AG04450 (cell line): ENCODE measurements around the gene DLL4. TPM values are rescaled to one million over a fixed set of nuclear protein-coding genes. Genes with fewer than 3 reads are reported as not detected.

Experiments
- CTCF ChIA-PET: fragments of 300-600, 350-600 bp; formaldehyde crosslinking; extraction: SDS; loops from one replicate; lab custom pipeline; 2022; ENCODE audit warnings: antibody characterized with exemption, inconsistent platforms; lab: Charles Lee
- POLR2A ChIA-PET: fragments of 350-600 bp; formaldehyde crosslinking; extraction: SDS; loops from one replicate; lab custom pipeline; 2021; ENCODE audit warnings: antibody characterized with exemption, inconsistent platforms; lab: Yijun Ruan, JAX
- DNase-seq: peaks from one replicate; pipeline ENCODE4 v3.0.0-alpha.2; 2011; ENCODE audit warnings: low read depth, low spot score
- H3K27ac ChIP-seq: one replicate; pipeline ENCODE4 v1.5.1; 2012; ENCODE audit warnings: low read depth, low read length, control low read depth
- H3K27me3 ChIP-seq: one replicate; pipeline ENCODE4 v1.6.0; 2012; ENCODE audit warnings: low read length; ENCODE audit not compliant: control insufficient read depth, insufficient read depth
- H3K4me3 ChIP-seq: 2 replicates; pipeline ENCODE4 v1.5.1; 2011; ENCODE audit warnings: mild to moderate bottlenecking, low read depth, low read length, control low read depth
- H3K9me3 ChIP-seq: 2 replicates; pipeline ENCODE4 v1.5.1; 2012; ENCODE audit warnings: low read length; ENCODE audit not compliant: control insufficient read depth, insufficient read depth
- polyA minus RNA-seq: library from RNA; depleted of rRNA, polyadenylated mRNA; stranded (reverse); fragments of >200 nt; gene quantifications from 2 replicates; pipeline ENCODE4 v1.2.3, GENCODE V29; 2011; rRNA and poly(A)+ RNA removed
- polyA plus RNA-seq: library from polyadenylated mRNA; depleted of rRNA; stranded (reverse); fragments of >200 nt; gene quantifications from 2 replicates; pipeline ENCODE4 v1.2.3, GENCODE V29; 2011; rRNA removed
- TF ChIP-seq, protein P1 (sequence below): IDR thresholded peaks from 2 replicates; pipeline ENCODE4 v1.5.1; 2011; ENCODE audit warnings: low read depth, low read length, control low read depth, inconsistent platforms

DLL4 gene
- polyA plus RNA-seq = 1.5 and 2.6 TPM in 2 replicates
- 3.2 and 5.4 TPM in 2 replicates for polyA minus RNA-seq

DNA sequence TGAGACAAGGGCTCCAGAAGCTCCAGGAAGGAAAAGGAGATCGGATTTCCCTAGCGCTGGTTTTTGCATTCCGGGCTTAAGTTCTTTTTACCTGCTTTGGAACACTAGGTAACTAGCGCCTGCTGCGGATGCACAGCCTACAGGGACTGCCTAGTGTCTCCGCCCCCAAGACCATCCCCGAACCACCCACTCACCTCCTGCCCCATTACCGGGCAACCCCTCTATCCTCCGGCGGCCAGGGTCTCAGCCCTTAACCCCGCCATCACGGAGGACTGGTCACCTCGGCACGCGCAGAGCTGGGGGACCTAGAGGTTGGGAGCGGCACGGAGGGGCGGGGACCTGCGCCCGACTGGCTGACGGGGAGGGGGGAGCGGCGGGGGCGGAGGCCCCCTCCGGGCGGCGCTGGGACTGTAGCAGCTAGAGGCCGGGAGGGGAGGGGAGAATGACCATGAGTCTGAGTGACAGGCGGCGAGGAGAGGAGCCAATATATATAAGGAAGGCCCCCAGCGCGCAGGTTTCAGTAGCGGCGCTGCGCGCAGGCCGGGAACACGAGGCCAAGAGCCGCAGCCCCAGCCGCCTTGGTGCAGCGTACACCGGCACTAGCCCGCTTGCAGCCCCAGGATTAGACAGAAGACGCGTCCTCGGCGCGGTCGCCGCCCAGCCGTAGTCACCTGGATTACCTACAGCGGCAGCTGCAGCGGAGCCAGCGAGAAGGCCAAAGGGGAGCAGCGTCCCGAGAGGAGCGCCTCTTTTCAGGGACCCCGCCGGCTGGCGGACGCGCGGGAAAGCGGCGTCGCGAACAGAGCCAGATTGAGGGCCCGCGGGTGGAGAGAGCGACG is at the start of gene DLL4:
Gene DLL4, plus strand, starts transcription at position 520 of the 839 bp plus-strand sequence. CDS start 329 bp downstream, outside the sequence.
- Histone ChIP-seq H3K27me3 (peaks cover 42% of the 10 kb centered on the region), H3K4me3 (peak within 1 kb of the TSS; percentile 63), H3K27ac (no peak within 1 kb of the TSS), H3K9me3 (no peaks in the 10 kb centered on the region; the same call in 1 of the 2 replicates)
- POLR2A ChIA-PET = interaction anchor here (1.6 to 3.1 kb wide), 3 partner anchors 23 to 93 kb away, joined by 4 to 14 read pairs (median 7); partner anchors contain the start of gene CHAC1
- CTCF ChIA-PET = interaction anchor here (0.6 to 3.0 kb wide), 4 partner anchors 21 to 96 kb away, joined by 3 to 11 read pairs (median 6); no protein-coding TSS in a partner anchor
- DNase-seq = peak; percentile 24
- TF ChIP-seq, protein P1, sequence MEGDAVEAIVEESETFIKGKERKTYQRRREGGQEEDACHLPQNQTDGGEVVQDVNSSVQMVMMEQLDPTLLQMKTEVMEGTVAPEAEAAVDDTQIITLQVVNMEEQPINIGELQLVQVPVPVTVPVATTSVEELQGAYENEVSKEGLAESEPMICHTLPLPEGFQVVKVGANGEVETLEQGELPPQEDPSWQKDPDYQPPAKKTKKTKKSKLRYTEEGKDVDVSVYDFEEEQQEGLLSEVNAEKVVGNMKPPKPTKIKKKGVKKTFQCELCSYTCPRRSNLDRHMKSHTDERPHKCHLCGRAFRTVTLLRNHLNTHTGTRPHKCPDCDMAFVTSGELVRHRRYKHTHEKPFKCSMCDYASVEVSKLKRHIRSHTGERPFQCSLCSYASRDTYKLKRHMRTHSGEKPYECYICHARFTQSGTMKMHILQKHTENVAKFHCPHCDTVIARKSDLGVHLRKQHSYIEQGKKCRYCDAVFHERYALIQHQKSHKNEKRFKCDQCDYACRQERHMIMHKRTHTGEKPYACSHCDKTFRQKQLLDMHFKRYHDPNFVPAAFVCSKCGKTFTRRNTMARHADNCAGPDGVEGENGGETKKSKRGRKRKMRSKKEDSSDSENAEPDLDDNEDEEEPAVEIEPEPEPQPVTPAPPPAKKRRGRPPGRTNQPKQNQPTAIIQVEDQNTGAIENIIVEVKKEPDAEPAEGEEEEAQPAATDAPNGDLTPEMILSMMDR = no peak

- no peak for DNase-seq
- Histone ChIP-seq H3K27ac (no peak overlapping the region), H3K9me3 (no peaks in the 10 kb centered on the region; the same call in 1 of the 2 replicates), H3K4me3 (no peak overlapping the region), H3K27me3 (no peaks in the 10 kb centered on the region)
- ChIA-PET CTCF (interaction anchor here (0.8 to 3.0 kb wide), 3 partner anchors 12 to 21 kb away, joined by 3 to 26 read pairs (median 5); partner anchors contain the start of gene VPS18), POLR2A (no interaction called here)
- TF ChIP-seq, protein P1 = no peak
Measured at GRCh38 chr15:40879609-40880008, 49.5 kb upstream of the DLL4 start.

DNA sequence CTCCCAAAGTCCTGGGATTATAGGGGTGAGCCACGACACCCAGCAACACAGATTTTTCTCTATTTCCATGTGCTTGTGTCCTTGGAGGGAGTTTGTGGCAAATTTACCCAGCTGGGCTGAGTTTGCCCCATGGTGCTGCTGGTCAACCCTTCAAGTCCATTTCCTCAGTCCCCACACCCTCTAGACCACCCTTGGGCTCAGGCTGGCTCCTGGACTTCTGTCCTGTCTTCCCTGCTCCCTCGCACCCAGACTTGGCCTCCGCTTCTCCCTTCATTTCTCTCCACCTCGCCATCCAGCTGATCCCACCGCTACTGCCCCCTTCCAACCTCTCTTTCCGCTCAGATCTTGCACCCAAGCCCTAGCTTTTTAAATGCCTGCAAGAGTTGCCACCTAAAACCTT is 47.8 kb upstream of the DLL4 start:
- CTCF ChIA-PET = interaction anchor here (1.1 to 3.0 kb wide), 3 partner anchors 11 to 202 kb away, joined by 4 to 22 read pairs (median 12); no protein-coding TSS in a partner anchor
- H3K9me3 ChIP-seq = no peaks in the 10 kb centered on the region; the same call in 1 of the 2 replicates
- DNase-seq = no peak
- no peak overlapping the region for H3K27ac ChIP-seq
- TF ChIP-seq, protein P1 = no peak
- POLR2A ChIA-PET = no interaction called here
- H3K4me3 ChIP-seq = no peak overlapping the region
- no peaks in the 10 kb centered on the region for H3K27me3 ChIP-seq

DNA sequence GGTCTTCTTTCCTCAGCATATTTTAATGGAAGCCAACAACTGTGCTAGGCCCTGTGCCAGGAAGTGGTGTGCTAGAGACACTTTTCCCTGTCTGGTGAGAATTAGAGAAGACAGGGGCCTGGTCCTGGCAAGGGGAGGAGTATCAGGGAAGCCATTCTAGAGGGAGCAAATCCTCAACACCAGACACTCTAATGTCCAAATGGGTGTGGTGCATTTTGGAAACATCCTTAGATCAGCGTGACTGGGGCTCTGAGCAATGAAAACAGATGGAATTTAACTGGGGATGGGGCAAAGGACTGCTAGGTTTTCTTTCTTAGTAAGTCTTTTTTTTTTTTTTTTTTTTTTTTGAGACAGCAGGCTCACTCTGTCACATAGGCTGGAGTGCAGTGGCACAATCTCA is 42.6 kb upstream of the DLL4 start:
- DNase-seq = no peak
- Histone ChIP-seq H3K27me3 (no peaks in the 10 kb centered on the region), H3K9me3 (no peaks in the 10 kb centered on the region; the same call in 1 of the 2 replicates), H3K4me3 (no peak overlapping the region), H3K27ac (no peak overlapping the region)
- POLR2A ChIA-PET = no interaction called here
- CTCF ChIA-PET = interaction anchor here (0.6 to 9.7 kb wide), 2 partner anchors 29 to 239 kb away, joined by 6 to 171 read pairs; no protein-coding TSS in a partner anchor
- TF ChIP-seq, protein P1 = no peak
